HepG2 (cell line): ENCODE measurements around the gene SGMS1. TPM values are rescaled to one million over a fixed set of nuclear protein-coding genes. Genes with fewer than 3 reads are reported as not detected.

Experiments used
- FOXP1 ChIP-seq, 2 experiments: fragments of 450-650 bp in 1 of 2; IDR thresholded peaks; 2 replicates each; pipeline ENCODE4 v1.6.1; 2017 to 2018; ENCODE audit warnings: antibody characterized with exemption in 1 of 2
- MEIS1 ChIP-seq: sonication (generic); formaldehyde crosslinking; IDR thresholded peaks from 2 replicates; pipeline ENCODE4 v1.9.0; 2021; ENCODE audit warnings: mild to moderate bottlenecking, missing genetic modification reagents, moderate library complexity, borderline replicate concordance
- MXD4 ChIP-seq: IDR thresholded peaks from 2 replicates; pipeline ENCODE4 v1.6.1; 2016; ENCODE audit warnings: mild to moderate bottlenecking, missing biosample characterization, missing genetic modification reagents
- NR1H2 ChIP-seq: sonication (generic); formaldehyde crosslinking; IDR thresholded peaks from 2 replicates; pipeline ENCODE4 v1.8.1; 2022; ENCODE audit warnings: low read depth, missing genetic modification reagents, borderline replicate concordance
- REXO4 ChIP-seq: sonication (generic); formaldehyde crosslinking; IDR thresholded peaks from 2 replicates; pipeline ENCODE4 v1.8.0; 2022; ENCODE audit warnings: missing genetic modification reagents, mild to moderate bottlenecking, borderline replicate concordance
- SRSF4 ChIP-seq: fragments of 200-400 bp; formaldehyde crosslinking; IDR thresholded peaks from one replicate; pipeline ENCODE4 v1.6.1; 2018; ENCODE audit warnings: mild to moderate bottlenecking, low read depth, low read length, moderate library complexity; ENCODE audit not compliant: poor library complexity, severe bottlenecking
- TCF7L2 ChIP-seq: IDR thresholded peaks from 2 replicates; pipeline ENCODE4 v1.6.1; 2011; ENCODE audit warnings: mild to moderate bottlenecking, low read depth, low read length, moderate library complexity
- TGIF2 ChIP-seq: IDR thresholded peaks from 2 replicates; pipeline ENCODE4 v1.6.1; 2016; ENCODE audit warnings: control low read depth, missing compliant biosample characterization
- ZKSCAN5 ChIP-seq: sonication (generic); formaldehyde crosslinking; IDR thresholded peaks from 2 replicates; pipeline ENCODE4 v1.5.1; 2020; ENCODE audit warnings: mild to moderate bottlenecking, missing genetic modification reagents
- ZNF468 ChIP-seq: sonication (generic); formaldehyde crosslinking; IDR thresholded peaks from 2 replicates; pipeline ENCODE4 v1.8.0; 2022; ENCODE audit warnings: mild to moderate bottlenecking, moderate library complexity, missing genetic modification reagents
- ZNF766 ChIP-seq: sonication (generic); formaldehyde crosslinking; IDR thresholded peaks from 2 replicates; pipeline ENCODE4 v1.5.0; 2020; ENCODE audit warnings: missing genetic modification reagents, borderline replicate concordance
- polyA plus RNA-seq, 8 experiments: library from polyadenylated mRNA; depleted of rRNA in 3 of 8; stranded (reverse) in 7 of 8; unstranded in 1 of 8; fragments of >200 nt; fragmentation: Illumina TruSeq in 4 of 8; extraction: Trizol in 4 of 8; gene quantifications; 2 replicates each; pipeline versions ENCODE4 v1.2.1 to v1.2.3, GENCODE V29; 2011 to 2016; ENCODE audit warnings: low read depth in 4 of 8, missing spikeins in 1 of 8, mixed read lengths in 1 of 8; ENCODE audit not compliant: insufficient read depth in 1 of 8
- total RNA-seq, 5 experiments: library from RNA; depleted of rRNA; stranded (reverse); fragments of >200 nt; fragmentation: Illumina TruSeq; extraction: Trizol; gene quantifications; 2 replicates each; pipeline ENCODE4 v1.2.3, GENCODE V29; 2016; ENCODE audit warnings: low read depth in 1 of 5
- TF ChIP-seq, protein P1 (sequence below): IDR thresholded peaks from 2 replicates; pipeline ENCODE4 v1.6.1; 2018; ENCODE audit warnings: missing genetic modification reagents, mild to moderate bottlenecking, missing compliant biosample characterization
- TF ChIP-seq, protein P2 (sequence below): sonication (generic); IDR thresholded peaks from 2 replicates; pipeline ENCODE4 v1.6.1; 2016; ENCODE audit warnings: low read depth, borderline replicate concordance
- TF ChIP-seq, protein P3 (sequence below): sonication (generic); formaldehyde crosslinking; IDR thresholded peaks from 2 replicates; pipeline ENCODE4 v1.8.0; 2022; ENCODE audit warnings: mild to moderate bottlenecking, missing genetic modification reagents, borderline replicate concordance
- TF ChIP-seq, protein P4 (sequence below): sonication (generic); formaldehyde crosslinking; IDR thresholded peaks from 2 replicates; pipeline ENCODE4 v1.5.1; 2020; ENCODE audit warnings: mild to moderate bottlenecking, missing genetic modification reagents, borderline replicate concordance
- TF ChIP-seq, protein P5 (sequence below): sonication (generic); formaldehyde crosslinking; IDR thresholded peaks from 2 replicates; pipeline ENCODE4 v1.4.0; 2020; ENCODE audit warnings: missing genetic modification reagents

SGMS1 gene
- total and polyA plus RNA-seq, 2 of the 13 experiments (the other 11 are each of a cell fraction or from before 2014, with no cell fraction given) = 6.5 to 15.1 TPM

DNA sequence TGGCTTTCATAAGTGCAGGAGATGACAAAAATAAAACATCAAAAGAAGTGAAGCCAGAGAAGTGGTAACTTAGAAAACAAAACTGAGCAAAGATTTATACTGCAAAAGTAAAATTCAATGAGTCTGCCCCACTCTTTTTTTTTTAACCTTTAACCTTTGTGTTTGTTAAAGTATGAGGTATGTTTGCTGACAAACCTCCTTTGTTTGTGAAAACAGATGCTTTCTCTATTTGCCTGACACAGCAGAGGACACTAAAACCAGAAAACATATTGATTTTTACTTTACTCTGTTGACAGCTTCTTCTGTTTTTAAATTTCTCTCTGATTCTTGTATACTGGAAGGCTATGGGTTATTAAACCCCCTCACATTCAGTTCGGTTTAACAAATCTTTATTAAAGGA, 57.6 kb downstream of the SGMS1 start (continued):
- TF ChIP-seq, protein P1, sequence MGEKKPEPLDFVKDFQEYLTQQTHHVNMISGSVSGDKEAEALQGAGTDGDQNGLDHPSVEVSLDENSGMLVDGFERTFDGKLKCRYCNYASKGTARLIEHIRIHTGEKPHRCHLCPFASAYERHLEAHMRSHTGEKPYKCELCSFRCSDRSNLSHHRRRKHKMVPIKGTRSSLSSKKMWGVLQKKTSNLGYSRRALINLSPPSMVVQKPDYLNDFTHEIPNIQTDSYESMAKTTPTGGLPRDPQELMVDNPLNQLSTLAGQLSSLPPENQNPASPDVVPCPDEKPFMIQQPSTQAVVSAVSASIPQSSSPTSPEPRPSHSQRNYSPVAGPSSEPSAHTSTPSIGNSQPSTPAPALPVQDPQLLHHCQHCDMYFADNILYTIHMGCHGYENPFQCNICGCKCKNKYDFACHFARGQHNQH (CRISPR knock-in tag) = no peak
- TF ChIP-seq ZKSCAN5 (CRISPR knock-in tag) = no peak
- TF ChIP-seq TCF7L2 = peak; percentile 70
- TF ChIP-seq, protein P2, sequence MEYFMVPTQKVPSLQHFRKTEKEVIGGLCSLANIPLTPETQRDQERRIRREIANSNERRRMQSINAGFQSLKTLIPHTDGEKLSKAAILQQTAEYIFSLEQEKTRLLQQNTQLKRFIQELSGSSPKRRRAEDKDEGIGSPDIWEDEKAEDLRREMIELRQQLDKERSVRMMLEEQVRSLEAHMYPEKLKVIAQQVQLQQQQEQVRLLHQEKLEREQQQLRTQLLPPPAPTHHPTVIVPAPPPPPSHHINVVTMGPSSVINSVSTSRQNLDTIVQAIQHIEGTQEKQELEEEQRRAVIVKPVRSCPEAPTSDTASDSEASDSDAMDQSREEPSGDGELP = peak; percentile 24; the same call in 1 of the 2 replicates
- no peak for TF ChIP-seq ZNF468 (CRISPR knock-in tag)
- TF ChIP-seq, protein P3, sequence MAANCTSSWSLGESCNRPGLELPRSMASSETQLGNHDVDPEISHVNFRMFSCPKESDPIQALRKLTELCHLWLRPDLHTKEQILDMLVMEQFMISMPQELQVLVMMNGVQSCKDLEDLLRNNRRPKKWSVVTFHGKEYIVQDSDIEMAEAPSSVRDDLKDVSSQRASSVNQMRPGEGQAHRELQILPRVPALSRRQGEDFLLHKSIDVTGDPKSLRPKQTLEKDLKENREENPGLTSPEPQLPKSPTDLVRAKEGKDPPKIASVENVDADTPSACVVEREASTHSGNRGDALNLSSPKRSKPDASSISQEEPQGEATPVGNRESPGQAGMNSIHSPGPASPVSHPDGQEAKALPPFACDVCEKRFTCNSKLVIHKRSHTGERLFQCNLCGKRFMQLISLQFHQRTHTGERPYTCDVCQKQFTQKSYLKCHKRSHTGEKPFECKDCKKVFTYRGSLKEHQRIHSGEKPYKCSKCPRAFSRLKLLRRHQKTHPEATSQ (CRISPR knock-in tag) = no peak
- TF ChIP-seq FOXP1 (IDR thresholded peaks at IDR 0.05) = peak; percentile 91
- TF ChIP-seq FOXP1 (CRISPR knock-in tag; IDR thresholded peaks at IDR 0.05) = peak; percentile 100
- TF ChIP-seq, protein P4, sequence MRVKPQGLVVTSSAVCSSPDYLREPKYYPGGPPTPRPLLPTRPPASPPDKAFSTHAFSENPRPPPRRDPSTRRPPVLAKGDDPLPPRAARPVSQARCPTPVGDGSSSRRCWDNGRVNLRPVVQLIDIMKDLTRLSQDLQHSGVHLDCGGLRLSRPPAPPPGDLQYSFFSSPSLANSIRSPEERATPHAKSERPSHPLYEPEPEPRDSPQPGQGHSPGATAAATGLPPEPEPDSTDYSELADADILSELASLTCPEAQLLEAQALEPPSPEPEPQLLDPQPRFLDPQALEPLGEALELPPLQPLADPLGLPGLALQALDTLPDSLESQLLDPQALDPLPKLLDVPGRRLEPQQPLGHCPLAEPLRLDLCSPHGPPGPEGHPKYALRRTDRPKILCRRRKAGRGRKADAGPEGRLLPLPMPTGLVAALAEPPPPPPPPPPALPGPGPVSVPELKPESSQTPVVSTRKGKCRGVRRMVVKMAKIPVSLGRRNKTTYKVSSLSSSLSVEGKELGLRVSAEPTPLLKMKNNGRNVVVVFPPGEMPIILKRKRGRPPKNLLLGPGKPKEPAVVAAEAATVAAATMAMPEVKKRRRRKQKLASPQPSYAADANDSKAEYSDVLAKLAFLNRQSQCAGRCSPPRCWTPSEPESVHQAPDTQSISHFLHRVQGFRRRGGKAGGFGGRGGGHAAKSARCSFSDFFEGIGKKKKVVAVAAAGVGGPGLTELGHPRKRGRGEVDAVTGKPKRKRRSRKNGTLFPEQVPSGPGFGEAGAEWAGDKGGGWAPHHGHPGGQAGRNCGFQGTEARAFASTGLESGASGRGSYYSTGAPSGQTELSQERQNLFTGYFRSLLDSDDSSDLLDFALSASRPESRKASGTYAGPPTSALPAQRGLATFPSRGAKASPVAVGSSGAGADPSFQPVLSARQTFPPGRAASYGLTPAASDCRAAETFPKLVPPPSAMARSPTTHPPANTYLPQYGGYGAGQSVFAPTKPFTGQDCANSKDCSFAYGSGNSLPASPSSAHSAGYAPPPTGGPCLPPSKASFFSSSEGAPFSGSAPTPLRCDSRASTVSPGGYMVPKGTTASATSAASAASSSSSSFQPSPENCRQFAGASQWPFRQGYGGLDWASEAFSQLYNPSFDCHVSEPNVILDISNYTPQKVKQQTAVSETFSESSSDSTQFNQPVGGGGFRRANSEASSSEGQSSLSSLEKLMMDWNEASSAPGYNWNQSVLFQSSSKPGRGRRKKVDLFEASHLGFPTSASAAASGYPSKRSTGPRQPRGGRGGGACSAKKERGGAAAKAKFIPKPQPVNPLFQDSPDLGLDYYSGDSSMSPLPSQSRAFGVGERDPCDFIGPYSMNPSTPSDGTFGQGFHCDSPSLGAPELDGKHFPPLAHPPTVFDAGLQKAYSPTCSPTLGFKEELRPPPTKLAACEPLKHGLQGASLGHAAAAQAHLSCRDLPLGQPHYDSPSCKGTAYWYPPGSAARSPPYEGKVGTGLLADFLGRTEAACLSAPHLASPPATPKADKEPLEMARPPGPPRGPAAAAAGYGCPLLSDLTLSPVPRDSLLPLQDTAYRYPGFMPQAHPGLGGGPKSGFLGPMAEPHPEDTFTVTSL = peak; percentile 82; the same call in 1 of the 2 replicates
- TF ChIP-seq, protein P5, sequence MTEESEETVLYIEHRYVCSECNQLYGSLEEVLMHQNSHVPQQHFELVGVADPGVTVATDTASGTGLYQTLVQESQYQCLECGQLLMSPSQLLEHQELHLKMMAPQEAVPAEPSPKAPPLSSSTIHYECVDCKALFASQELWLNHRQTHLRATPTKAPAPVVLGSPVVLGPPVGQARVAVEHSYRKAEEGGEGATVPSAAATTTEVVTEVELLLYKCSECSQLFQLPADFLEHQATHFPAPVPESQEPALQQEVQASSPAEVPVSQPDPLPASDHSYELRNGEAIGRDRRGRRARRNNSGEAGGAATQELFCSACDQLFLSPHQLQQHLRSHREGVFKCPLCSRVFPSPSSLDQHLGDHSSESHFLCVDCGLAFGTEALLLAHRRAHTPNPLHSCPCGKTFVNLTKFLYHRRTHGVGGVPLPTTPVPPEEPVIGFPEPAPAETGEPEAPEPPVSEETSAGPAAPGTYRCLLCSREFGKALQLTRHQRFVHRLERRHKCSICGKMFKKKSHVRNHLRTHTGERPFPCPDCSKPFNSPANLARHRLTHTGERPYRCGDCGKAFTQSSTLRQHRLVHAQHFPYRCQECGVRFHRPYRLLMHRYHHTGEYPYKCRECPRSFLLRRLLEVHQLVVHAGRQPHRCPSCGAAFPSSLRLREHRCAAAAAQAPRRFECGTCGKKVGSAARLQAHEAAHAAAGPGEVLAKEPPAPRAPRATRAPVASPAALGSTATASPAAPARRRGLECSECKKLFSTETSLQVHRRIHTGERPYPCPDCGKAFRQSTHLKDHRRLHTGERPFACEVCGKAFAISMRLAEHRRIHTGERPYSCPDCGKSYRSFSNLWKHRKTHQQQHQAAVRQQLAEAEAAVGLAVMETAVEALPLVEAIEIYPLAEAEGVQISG = no peak
- TF ChIP-seq SRSF4 = no peak
- no peak for TF ChIP-seq NR1H2 (CRISPR knock-in tag)
- TF ChIP-seq MXD4 (CRISPR knock-in tag) = no peak
- no peak for TF ChIP-seq REXO4 (CRISPR knock-in tag)
- TF ChIP-seq ZNF766 (CRISPR knock-in tag) = no peak
- no peak for TF ChIP-seq MEIS1 (CRISPR knock-in tag)
- no peak for TF ChIP-seq TGIF2 (CRISPR knock-in tag)
